HL-60/S4 (cell line): ENCODE results near the gene GFOD2.
"Not testable (repeated sequence)": the region's sequence is repeated elsewhere in the genome, so short reads cannot be mapped to it uniquely, and the experiment has no call there.

Experiments
- in situ Hi-C: fragments of 300-500 bp; cut with MboI; formaldehyde crosslinking; loops from 2 replicates; pipeline ENCODE4 v1.14.3; 2022; ENCODE audit warnings: low sequenced_read_pairs

Gene GFOD2

DNA sequence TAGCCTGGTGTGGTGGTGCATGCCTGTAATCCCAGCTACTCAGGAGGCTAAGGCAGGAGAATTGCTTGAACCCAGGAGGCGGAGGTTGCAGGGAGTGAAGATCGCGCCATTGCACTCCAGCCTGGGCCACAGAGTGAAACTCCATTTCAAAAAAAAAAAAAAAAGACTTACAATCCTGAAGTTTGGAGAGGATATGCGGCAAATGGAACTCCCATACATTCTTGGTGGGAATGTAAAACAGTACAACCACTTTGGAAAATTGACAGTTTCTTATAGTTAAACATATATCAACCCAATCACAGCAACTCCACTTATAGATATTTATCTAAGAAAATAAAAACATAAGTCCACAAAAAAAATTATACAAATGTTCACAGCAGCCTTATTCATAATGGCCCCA is 11.9 kb downstream of the GFOD2 start:
- in situ Hi-C loops = no loop called here

DNA sequence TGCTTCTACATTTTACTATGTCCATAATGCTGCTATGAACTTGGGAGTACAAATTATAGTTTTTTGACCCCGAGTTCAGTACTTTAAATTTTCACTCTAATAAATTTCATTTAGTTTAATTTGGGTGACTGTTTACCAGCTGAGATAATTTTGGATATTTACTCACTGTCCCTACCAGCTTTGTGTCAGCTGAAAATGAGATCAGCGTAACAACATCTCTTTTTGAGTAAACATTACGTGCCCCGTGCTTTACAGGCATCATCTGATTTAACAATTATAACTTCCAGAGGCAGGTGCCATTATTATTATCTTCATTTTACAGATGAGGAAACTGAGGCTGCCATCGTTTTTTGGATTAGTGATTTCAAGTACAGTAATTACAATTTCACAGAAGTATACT is 15.0 kb downstream of the GFOD2 start:
- in situ Hi-C loops = no loop called here

DNA sequence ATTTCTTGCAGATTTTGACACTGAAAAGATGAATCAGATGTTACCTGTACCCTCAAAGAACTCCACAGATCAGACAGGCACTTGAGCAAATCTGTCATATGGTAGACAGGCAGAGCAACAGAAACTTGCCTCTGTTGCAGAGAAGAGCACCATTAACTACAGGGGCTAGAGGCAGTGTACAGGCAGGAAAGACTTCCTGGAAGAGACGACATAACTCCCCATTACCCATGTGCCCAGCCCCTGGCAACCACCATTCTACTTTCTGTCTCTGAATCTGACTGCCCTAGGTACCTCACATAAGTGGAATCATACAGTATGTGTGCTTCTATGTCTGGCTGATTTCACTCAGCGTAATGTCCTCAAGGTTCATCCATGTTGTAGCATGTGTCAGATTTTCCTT is 15.5 kb downstream of the GFOD2 start:
- in situ Hi-C loops = no loop called here

DNA sequence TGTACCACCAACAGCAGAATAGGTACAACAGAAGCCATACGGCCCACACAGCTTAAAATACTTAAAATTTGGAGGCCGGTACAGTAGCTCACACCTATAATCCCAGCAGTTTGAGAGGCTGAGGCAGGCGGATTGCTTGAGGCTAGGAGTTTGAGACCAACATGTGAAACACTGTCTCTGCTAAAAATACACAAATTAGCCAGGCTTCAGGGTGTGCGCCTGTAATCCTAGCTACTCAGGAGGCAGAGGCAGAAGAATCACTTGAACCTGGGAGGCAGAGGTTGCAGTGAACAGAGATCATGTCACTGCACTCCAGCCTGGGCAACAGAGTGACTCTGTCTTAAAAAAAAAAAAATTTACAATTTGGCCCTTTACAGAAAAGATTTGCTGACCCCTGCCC is 17.0 kb downstream of the GFOD2 start:
- in situ Hi-C loops = no loop called here

DNA sequence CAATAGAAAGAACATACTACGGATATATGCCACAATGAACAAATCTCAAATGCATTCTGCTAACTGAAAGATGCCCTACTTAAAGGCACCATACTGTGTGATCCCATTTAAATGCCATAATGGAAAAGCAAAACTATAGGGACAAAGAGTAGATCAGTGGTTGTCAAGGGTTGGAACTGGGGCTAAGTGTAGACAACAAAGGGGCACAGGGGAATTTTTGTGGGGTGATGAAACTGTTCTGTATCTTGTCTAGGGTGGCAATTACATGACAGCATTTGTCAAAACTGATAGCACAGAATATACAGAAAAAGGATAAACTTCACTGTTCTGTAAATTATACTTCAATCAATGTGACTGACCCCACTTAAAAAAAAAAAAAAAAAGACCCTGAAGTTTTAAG is 17.7 kb downstream of the GFOD2 start:
- in situ Hi-C loops = no loop called here

DNA sequence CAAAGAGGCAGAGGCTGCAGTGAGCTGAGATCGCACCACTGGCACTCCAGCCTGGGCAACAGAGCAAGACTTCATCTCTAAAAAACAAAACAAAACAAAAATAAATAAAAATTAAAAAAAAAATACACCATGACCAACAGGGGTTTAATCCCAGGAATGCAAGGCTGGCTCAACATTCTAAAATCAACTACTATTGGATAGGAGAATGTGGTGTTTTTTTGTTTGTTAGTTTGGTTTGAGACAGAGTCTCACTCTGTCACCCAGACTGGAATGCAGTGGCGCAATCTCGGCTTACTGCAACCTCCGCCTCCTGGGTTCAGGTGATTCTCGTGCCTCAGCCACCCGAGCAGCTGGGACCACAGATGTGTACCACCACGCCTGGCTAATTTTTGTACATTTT is 19.9 kb downstream of the GFOD2 start:
- in situ Hi-C loops = no loop called here

DNA sequence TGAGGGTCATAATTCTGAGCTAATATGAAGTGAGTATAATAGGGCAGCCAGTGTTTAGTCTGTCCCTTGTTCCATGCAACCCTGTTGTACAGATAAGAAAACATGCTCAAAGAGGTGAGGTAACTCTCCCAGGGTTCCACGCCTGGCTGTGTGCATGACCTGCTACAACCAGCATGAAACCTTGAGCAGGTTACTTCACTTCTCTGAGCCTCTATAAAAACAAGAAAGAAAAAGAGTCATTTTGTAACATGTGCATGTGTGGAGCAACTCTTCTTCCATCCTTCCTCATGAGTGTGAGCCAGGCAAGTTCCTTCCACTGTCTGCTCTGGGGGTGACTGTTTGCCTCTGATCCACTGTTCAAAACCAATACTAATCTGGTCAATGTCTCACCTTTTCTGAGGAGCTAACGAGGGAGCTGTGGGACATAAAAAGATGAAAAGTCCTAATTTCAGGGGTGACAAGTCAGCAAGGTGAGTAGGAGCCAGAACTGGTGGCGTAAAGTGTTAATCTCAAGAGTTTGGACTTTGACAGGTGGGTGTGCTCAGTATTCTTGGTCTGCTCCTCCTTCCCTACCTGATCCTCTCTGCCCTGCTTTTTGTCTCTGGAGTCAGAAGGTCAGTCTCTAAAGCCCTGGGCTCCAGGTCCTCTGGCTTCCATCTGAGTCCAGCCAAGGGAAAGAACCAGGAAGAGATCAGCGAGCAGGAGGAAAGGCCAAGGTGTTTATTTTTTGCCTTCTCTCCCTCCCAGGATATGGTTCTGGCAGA is 21.5 kb downstream of the GFOD2 start:
- in situ Hi-C loops = no loop called here

DNA sequence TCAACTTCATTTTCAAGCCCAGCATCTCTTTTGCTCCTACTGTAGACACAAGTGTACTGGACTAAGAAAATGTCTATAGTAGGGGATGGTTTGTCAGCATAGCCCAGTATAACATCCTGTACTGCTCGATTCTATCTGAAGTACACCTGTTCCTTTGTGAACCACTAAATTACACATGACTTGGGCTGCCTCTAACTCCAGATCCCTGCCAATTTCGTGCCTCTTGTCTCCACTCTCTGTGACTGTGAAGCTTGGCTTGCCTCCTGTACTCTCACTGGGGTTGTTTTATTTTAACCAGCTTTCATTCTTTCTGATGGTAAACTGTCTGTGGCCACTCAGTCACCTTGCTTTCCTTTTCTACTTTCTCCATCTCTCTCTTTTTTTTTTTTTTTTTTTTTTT is 24.5 kb downstream of the GFOD2 start:
- in situ Hi-C loops = no loop called here

DNA sequence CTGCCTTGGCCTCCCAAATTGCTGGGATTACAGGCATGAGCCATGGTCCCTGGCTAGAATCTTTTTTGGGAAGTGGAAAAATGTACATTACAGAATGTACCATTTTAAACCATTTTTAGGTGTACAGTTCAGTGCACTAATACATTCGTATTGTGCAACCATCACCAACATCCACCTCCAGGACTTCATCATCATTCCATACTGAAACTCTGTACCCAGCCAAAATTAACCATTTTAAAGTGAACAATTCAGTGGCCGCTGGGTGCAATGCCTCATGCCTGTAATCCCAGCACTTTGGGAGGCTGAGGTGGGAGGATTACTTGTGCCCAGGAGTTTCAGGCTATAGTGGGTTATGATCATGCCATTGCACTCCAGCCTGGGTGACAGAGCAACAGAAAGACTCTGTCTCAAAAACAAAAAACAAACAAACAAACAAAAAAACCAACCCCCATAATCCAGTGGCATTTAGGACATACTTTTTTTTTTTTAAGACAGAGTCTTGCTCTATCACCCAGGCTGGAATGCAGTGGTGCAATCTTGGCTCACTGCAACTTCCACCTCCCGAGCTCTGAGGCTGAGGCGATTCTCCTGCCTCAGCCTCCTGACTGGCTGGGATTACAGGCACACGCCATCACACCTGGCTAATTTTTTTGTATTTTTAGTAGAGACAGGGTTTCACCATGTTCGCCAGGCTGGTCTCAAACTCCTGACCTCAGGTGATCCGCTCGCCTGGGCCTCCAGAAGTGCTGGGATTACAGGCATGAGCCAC is 25.4 kb downstream of the GFOD2 start:
- in situ Hi-C loops = not testable (repeated sequence)

DNA sequence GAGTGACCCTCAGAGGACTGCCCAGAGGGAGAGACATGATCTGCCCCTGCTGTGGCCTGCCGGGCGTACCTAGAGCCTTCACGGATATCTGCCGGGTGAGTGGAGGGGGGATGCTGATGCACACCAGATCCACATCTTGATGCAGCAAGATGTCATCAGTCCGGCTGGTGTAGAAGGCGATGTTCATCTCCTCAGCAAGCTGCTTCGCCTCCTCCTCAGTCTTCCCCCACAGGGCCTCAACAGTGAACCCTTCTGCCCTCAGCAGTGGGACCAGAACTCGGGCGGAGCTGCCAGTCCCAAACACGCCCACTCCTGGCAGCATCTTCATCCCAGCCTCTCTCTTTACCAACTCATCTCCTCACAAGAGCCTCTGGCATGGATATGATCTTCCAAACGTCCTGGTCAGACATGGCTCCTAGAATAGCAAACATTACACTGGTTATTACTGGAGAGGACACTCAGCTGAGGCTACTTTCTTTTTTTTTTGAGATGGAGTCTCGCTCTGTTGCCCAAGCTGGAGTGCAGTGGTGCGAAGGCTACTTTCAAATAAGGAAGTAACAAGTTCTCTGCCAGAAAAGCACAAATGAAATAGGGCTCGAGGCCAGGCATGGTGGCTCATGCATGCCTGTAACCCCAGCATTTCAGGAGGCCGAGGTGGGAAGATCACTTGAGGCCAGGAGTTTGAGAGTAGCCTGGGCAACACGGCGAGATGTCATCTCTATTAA is 33.6 kb downstream of the GFOD2 start:
- in situ Hi-C loops = no loop called here

DNA sequence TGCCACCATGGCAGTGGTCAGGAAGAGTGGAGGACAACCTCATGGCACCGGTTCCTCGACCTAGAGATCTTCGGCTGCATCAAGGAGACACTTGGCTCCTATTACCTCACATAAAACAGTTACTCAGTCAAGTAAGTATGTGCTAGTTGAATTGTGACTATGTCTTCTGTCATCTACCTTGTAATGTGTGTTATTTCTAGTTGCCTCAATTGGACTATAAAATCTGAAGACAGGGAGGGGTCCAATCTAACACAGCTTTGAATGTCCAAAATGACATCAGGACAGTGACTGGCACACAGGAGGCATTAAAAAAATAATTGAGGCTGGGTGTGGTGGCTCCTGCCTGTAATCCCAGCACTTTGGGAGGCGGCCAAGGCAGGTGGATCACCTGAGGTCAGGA is 35.3 kb downstream of the GFOD2 start:
- in situ Hi-C loops = no loop called here

DNA sequence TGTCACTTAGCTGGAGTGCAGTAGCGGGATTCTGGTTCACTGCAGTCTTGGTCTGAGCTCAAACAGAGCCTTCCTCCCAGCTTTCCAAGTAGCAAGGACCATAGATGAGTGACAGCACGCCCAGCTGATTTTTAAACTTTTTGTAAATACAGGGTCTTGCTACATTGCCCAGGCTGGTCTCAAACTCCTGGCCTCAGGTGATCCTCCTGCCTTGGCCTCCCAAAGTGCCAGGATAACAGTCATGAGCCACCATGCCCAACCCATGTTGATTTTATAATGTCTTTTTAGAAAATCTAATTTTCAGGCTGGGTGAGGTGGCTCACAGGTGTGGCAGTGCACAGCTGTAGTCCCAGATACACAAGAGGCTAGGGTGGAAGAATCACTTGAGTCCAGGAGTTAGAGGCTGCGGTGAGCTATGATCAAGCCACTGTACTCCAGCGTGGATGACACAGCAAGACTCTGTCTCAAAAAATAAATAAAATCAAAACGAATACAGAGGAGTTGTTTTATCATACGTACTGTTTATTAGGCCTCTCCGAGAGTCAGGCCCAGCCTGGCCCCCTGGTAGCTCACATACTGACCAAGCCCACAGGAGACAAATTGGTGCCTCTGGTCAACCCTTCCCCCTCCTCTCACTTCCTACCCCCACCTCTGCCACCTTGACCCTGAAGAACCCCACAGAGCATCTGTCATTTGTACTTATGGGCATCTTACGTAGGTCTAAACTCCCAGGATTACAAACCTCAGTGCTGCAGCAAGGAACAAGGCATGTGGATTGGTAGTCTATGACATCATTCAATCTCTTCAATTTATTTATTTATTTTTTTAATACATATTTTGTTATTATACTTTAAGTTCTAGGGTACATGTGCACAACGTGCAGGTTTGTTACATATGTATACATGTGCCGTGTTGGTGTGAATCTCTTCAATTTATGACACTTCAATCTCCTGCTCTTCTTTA is 38.9 kb downstream of the GFOD2 start:
- in situ Hi-C loops = no loop called here

DNA sequence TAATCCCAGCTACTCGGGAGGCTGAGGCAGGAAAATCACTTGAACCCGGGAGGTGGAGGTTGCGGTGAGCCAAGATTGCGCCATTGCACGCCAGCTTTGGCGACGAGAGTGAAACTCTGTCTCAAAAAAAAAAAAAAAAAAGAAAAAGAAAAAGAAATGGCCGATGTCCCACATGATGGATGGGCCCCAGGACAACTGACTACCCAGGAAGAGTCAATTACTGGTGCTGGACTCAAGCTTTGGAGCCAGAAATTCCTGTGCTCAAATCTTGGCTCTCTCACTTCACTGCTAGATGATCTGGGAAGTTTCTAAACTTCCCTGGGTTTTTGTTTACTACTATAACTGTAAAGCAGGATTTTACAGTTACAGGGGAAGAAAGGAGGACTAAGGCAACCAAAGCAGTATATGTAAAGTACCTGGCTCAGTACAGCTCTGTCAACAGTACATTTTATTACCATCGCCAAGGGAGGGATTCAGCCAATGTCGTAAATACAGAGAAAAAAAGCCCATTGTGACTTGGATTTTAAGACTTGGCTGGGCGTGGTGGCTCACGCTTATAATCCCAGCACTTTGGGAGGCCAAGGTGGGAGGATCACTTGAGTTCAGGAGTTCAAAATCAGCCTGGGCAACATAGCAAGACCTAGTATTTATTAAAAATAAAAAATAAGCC is 40.6 kb downstream of the GFOD2 start:
- in situ Hi-C loops = no loop called here

DNA sequence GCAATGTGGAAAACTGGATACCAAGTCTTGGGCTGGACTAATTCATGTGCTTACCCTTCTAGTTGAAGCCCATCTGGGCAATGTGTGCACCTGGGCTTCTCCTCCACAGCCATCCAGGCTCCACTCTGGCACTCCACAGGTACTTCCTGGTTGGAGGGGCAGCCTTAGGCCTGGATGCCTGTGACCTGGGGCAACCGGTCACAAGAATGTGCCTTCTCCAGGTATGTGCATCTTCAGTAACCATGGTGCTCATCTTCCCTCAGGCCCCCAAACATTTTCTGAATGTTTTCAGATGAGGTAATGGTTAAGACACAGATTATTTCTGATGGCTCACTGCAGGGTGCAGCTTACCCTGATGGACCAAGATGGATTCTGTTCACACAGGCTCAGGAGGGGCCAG is 41.4 kb downstream of the GFOD2 start:
- in situ Hi-C loops = no loop called here

DNA sequence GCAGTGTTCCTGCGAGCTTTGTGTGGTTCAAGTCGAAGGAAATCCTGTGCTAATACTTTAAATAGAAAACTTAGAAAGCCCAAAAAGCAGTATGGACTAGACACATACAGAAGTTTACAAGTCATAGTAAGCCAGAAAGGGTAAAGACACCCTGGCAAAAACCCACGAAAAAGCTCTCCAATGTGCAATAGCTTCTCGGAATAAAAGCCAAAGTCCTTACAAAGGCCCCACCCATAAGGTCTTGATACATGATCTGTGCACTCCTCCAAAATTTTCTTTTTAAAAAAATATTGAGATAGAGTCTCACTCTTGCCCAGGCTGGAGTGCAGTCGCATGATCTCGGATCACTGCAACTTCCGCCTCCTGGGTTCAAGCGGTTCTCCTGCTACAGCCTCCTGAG is 42.2 kb downstream of the GFOD2 start:
- in situ Hi-C loops = no loop called here

DNA sequence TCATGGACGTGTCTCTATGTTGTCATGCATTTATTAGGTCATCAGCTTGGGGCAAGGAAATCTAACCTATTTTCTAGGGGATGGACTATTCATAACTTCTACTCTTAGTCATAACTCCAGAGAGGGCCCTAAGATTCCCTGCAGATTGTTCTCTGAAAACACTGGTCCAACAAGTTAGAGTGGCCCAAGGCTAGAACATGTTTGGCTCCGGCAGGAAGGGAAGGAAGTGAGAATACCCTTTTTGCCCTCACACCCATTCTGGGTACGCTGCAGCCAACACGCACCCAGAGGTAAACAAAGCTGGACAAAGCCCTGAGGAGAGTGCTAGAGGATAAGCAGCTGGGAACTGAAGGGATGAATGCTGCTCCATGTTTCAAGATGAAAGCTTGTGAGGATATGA is 42.6 kb downstream of the GFOD2 start:
- in situ Hi-C loops = no loop called here

DNA sequence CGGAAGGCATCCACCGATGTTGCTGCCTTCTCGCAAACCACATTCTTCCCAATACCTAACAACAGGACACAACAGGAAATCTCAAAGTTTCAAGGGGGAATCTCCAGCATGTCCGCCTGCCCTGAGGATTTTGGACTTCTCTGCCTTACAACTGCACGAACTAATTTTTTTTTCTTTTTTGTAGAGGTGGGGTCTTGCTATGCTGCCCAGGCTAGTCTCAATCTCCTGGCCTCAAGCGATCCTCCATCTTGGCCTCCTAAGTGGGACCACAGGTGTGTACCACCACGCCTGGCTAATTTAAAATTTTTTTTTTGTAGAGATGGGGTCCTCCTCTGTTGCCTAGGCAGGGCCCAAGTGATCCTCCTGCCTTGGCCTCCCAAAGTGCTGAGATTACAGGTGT is 43.1 kb downstream of the GFOD2 start:
- in situ Hi-C loops = no loop called here

DNA sequence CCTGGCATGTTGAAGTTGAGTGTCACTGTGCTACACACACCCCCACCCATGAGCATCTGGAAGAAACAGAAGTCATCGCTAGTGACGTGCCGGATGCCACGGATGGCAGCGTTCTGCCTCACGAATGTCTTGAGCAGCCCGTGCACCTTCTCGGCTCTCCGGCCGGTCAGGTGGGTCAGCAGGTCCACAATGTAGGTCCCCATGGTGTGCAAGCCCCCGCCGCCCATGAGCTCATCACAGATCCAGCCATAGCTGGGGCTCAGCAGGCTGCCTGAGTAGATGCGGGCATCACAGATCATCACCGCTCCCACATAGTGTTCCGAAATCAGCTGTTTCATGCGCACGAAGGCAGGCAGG is 43.6 kb downstream of the GFOD2 start:
- in situ Hi-C loops = no loop called here

DNA sequence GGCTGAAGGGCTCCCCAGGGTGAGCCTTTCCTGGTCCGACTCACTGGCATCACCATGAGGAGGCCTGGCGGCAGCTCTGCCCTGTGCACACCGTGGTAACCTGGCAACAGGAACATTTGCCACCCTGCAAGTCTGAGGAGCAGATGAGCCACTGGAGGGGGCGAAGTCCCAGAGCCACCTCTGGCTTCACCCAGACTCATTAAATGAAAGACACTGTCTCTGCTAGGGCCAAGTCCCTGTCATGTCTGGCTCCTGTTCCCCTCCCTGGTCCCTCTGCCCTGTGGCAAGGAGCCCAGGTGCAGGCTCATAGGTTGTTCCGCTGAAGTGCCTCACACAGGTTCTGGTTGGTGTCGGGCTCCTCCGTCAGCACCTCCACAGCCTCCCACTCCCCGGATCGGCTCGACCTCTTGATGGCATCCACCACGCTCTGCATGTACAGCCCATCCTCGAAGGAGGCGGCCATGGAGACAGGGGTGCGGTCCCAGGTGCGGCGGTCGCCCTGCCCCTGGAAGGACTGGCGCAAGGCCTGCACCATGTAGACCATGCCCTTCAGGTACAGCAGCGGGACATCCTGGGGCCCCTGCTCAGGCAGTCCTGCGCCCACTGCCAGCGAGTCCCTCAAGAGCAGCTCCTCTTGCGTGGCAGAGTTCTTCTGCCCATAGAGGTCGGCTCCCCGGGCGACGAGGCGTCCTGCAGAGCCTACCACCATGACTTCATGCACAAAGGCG is 44.1 kb downstream of the GFOD2 start:
- in situ Hi-C loops = no loop called here
